HUES64 (cell line): ENCODE data around the gene ZBTB4.

Source experiments
- H3K27ac ChIP-seq: 2 replicates; pipeline ENCODE4 v1.7.0; 2013; ENCODE audit warnings: low read depth, low read length, inconsistent platforms
- H3K27me3 ChIP-seq: 2 replicates; pipeline ENCODE4 v1.6.1; 2013; ENCODE audit warnings: mild to moderate bottlenecking, low read length; ENCODE audit not compliant: insufficient read depth
- H3K36me3 ChIP-seq: 2 replicates; pipeline ENCODE4 v1.6.1; 2013; ENCODE audit warnings: mild to moderate bottlenecking, low read length; ENCODE audit not compliant: insufficient read depth
- H3K4me1 ChIP-seq: 2 replicates; pipeline ENCODE4 v1.6.1; 2013; ENCODE audit warnings: mild to moderate bottlenecking, low read length, moderate library complexity; ENCODE audit not compliant: insufficient read depth
- H3K4me3 ChIP-seq: 2 replicates; pipeline ENCODE4 v1.5.1; 2013; ENCODE audit warnings: mild to moderate bottlenecking, low read length, moderate library complexity
- H3K9ac ChIP-seq: 2 replicates; pipeline ENCODE4 v1.6.1; 2013; ENCODE audit warnings: mild to moderate bottlenecking, low read depth, low read length
- H3K9me3 ChIP-seq: 2 replicates; pipeline ENCODE4 v1.6.1; 2013; ENCODE audit warnings: low read depth, low read length; ENCODE audit not compliant: insufficient read depth
- WGBS: fragments of 150-250, 120-280 bp; methylation state at CpG from one replicate; pipeline ENCODE4 v1.1.7; 2013; ENCODE audit warnings: missing lambda C conversion rate; 5-methylcytosine and 5-hydroxymethylcytosine counted together

Gene ZBTB4

GRCh38 chr17:7415784-7416183 is 63.6 kb downstream of the ZBTB4 start:
- no peaks in the 10 kb centered on the region for H3K27me3 ChIP-seq
- no peak overlapping the region for H3K4me3 ChIP-seq
- WGBS: 94% methylated on average over 23 of the region's 23 CpGs
- H3K9ac ChIP-seq: no peak overlapping the region
- H3K27ac ChIP-seq: no peak overlapping the region
- peaks cover 23% of the 10 kb centered on the region for H3K36me3 ChIP-seq
- peaks cover 6% of the 10 kb centered on the region; the same call in 1 of the 2 replicates for H3K4me1 ChIP-seq
- no peaks in the 10 kb centered on the region for H3K9me3 ChIP-seq

- Histone ChIP-seq H3K4me3 (no peak overlapping the region), H3K27me3 (no peaks in the 10 kb centered on the region), H3K27ac (no peak overlapping the region), H3K9ac (no peak overlapping the region), H3K36me3 (peaks cover 33% of the 10 kb centered on the region), H3K9me3 (no peaks in the 10 kb centered on the region), H3K4me1 (peaks cover 6% of the 10 kb centered on the region; the same call in 1 of the 2 replicates)
- WGBS: 88% methylated on average over 14 of the region's 14 CpGs
These were observed 64.6 kb downstream of the ZBTB4 start for GRCh38 chr17:7414837-7415236.

GRCh38 chr17:7413346-7413985 is 66.0 kb downstream of the ZBTB4 start:
- WGBS: 91% methylated on average over 6 of the region's 6 CpGs
- peaks cover 46% of the 10 kb centered on the region for H3K36me3 ChIP-seq
- no peaks in the 10 kb centered on the region for H3K27me3 ChIP-seq
- no peak overlapping the region for H3K27ac ChIP-seq
- peaks cover 6% of the 10 kb centered on the region; the same call in 1 of the 2 replicates for H3K4me1 ChIP-seq
- H3K9me3 ChIP-seq: no peaks in the 10 kb centered on the region
- H3K9ac ChIP-seq: no peak overlapping the region
- no peak overlapping the region for H3K4me3 ChIP-seq

- WGBS: 88% methylated on average over 8 of the region's 8 CpGs
- Histone ChIP-seq H3K36me3 (peaks cover 38% of the 10 kb centered on the region), H3K4me1 (peaks cover 10% of the 10 kb centered on the region), H3K27me3 (no peaks in the 10 kb centered on the region), H3K9ac (no peak overlapping the region), H3K9me3 (no peaks in the 10 kb centered on the region), H3K4me3 (no peak overlapping the region), H3K27ac (no peak overlapping the region)
These were observed 68.0 kb downstream of the ZBTB4 start for GRCh38 chr17:7411427-7411750.

- Histone ChIP-seq H3K27ac (no peak overlapping the region), H3K4me1 (peaks cover 10% of the 10 kb centered on the region), H3K27me3 (no peaks in the 10 kb centered on the region), H3K4me3 (no peak overlapping the region), H3K36me3 (peaks cover 37% of the 10 kb centered on the region), H3K9ac (no peak overlapping the region), H3K9me3 (no peaks in the 10 kb centered on the region)
- WGBS: 95% methylated on average over 25 of the region's 25 CpGs
These were observed 68.6 kb downstream of the ZBTB4 start for GRCh38 chr17:7410634-7411426.

GRCh38 chr17:7409716-7410115 is 69.7 kb downstream of the ZBTB4 start:
- Histone ChIP-seq H3K36me3 (peaks cover 26% of the 10 kb centered on the region), H3K4me1 (peaks cover 10% of the 10 kb centered on the region), H3K9ac (no peak overlapping the region), H3K9me3 (no peaks in the 10 kb centered on the region), H3K27ac (no peak overlapping the region), H3K4me3 (no peak overlapping the region), H3K27me3 (no peaks in the 10 kb centered on the region)
- WGBS: 95% methylated on average over 6 of the region's 6 CpGs
